Progenitor cell of endocrine pancreas (in vitro differentiated cells): ENCODE results near the gene PALM3. TPM values are rescaled to one million over a fixed set of nuclear protein-coding genes. Genes with fewer than 3 reads are reported as not detected.

Source experiments
- DNase-seq: peaks from one replicate; pipeline ENCODE4 v3.0.0; 2021; ENCODE audit warnings: low spot score; ENCODE audit not compliant: unreplicated experiment
- H3K27ac Mint-ChIP-seq: 2 replicates; pipeline ENCODE4 v1.8.0; 2021; ENCODE audit warnings: mild to moderate bottlenecking, moderate library complexity, mixed read lengths
- H3K27me3 Mint-ChIP-seq: 2 replicates; pipeline ENCODE4 v1.8.0; 2021; ENCODE audit warnings: mixed read lengths
- H3K36me3 Mint-ChIP-seq: 2 replicates; pipeline ENCODE4 v1.8.0; 2022; ENCODE audit warnings: mixed read lengths; ENCODE audit not compliant: insufficient read depth
- H3K4me1 Mint-ChIP-seq: 2 replicates; pipeline ENCODE4 v1.8.0; 2021; ENCODE audit warnings: low read depth, mixed read lengths
- H3K4me3 Mint-ChIP-seq: 2 replicates; pipeline ENCODE4 v1.8.0; 2021; ENCODE audit warnings: low read depth, mild to moderate bottlenecking, moderate library complexity, mixed read lengths
- H3K9me3 Mint-ChIP-seq: 2 replicates; pipeline ENCODE4 v1.8.0; 2021; ENCODE audit warnings: low read depth, mixed read lengths
- CTCF ChIP-seq: fragments of 200-600 bp; sonication (generic); IDR thresholded peaks from one replicate; pipeline ENCODE4 v1.5.0; 2021; ENCODE audit warnings: antibody characterized with exemption, mild to moderate bottlenecking; ENCODE audit not compliant: unreplicated experiment
- total RNA-seq: library from RNA; stranded (reverse); gene quantifications from 2 replicates; pipeline ENCODE4 v1.2.1, GENCODE V29; 2021

Gene PALM3
- total RNA-seq, 1 donor from 2014 or later = 5.7 TPM

GRCh38 chr19:14105680-14106079 is 43.8 kb upstream of the PALM3 start:
- Mint-ChIP-seq H3K9me3 (no peaks in the 10 kb centered on the region), H3K27me3 (no peaks in the 10 kb centered on the region), H3K36me3 (peaks cover 10% of the 10 kb centered on the region), H3K4me3 (no peak overlapping the region), H3K27ac (no peak overlapping the region), H3K4me1 (no peaks in the 10 kb centered on the region)
- DNase-seq = no peak
- TF ChIP-seq CTCF = no peak

GRCh38 chr19:14103310-14103709 is 41.4 kb upstream of the PALM3 start:
- Mint-ChIP-seq H3K36me3 (peaks cover 11% of the 10 kb centered on the region), H3K27me3 (no peaks in the 10 kb centered on the region), H3K9me3 (no peaks in the 10 kb centered on the region), H3K4me1 (no peaks in the 10 kb centered on the region), H3K4me3 (no peak overlapping the region), H3K27ac (no peak overlapping the region)
- no peak for TF ChIP-seq CTCF
- no peak for DNase-seq

GRCh38 chr19:14102756-14103155 is 40.9 kb upstream of the PALM3 start:
- DNase-seq = no peak
- no peak for TF ChIP-seq CTCF
- H3K4me3 Mint-ChIP-seq = no peak overlapping the region
- no peaks in the 10 kb centered on the region for H3K9me3 Mint-ChIP-seq
- no peak overlapping the region for H3K27ac Mint-ChIP-seq
- peaks cover 14% of the 10 kb centered on the region for H3K36me3 Mint-ChIP-seq
- no peaks in the 10 kb centered on the region for H3K4me1 Mint-ChIP-seq
- no peaks in the 10 kb centered on the region for H3K27me3 Mint-ChIP-seq

GRCh38 chr19:14102102-14102696 is 40.3 kb upstream of the PALM3 start:
- H3K4me3 Mint-ChIP-seq = no peak overlapping the region
- no peak overlapping the region for H3K27ac Mint-ChIP-seq
- H3K36me3 Mint-ChIP-seq = peaks cover 13% of the 10 kb centered on the region
- H3K4me1 Mint-ChIP-seq = no peaks in the 10 kb centered on the region
- DNase-seq = no peak
- no peaks in the 10 kb centered on the region for H3K27me3 Mint-ChIP-seq
- no peaks in the 10 kb centered on the region for H3K9me3 Mint-ChIP-seq
- TF ChIP-seq CTCF = no peak

GRCh38 chr19:14101003-14101545 is 39.2 kb upstream of the PALM3 start:
- Mint-ChIP-seq H3K4me3 (no peak overlapping the region), H3K9me3 (no peaks in the 10 kb centered on the region)

More at GRCh38 chr19:14101003-14101545, 39.2 kb upstream of the PALM3 start:
- Mint-ChIP-seq H3K36me3 (peaks cover 15% of the 10 kb centered on the region), H3K27me3 (no peaks in the 10 kb centered on the region), H3K27ac (no peak overlapping the region), H3K4me1 (no peaks in the 10 kb centered on the region)
- no peak for TF ChIP-seq CTCF
- no peak for DNase-seq
